Globus pallidus (tissue), 1 donor: Measurements from ENCODE around the gene UBE2E2.
A peak's percentile ranks its signal among the peaks of the same experiment; 100 is the strongest.

Experiments used
- DNase-seq: peaks from one replicate; pipeline ENCODE4 v3.0.0-alpha.2; 2015; ENCODE audit warnings: low spot score

UBE2E2 gene

GRCh38 chr3:23537101-23537551 is 334.0 kb downstream of the UBE2E2 start:
- no peak for DNase-seq

GRCh38 chr3:23539185-23539584 is 336.1 kb downstream of the UBE2E2 start:
- DNase-seq = no peak

- no peak for DNase-seq
Measured at GRCh38 chr3:23540600-23540999, 337.5 kb downstream of the UBE2E2 start.

GRCh38 chr3:23542079-23542478 is 339.0 kb downstream of the UBE2E2 start:
- DNase-seq = no peak

- no peak for DNase-seq
Measured at GRCh38 chr3:23546181-23546580, 343.1 kb downstream of the UBE2E2 start.

- no peak for DNase-seq
Measured at GRCh38 chr3:23547905-23548650, 345.0 kb downstream of the UBE2E2 start.

GRCh38 chr3:23548706-23549105 is 345.6 kb downstream of the UBE2E2 start:
- no peak for DNase-seq

- DNase-seq = no peak
Measured at GRCh38 chr3:23549148-23549910, 346.2 kb downstream of the UBE2E2 start.

GRCh38 chr3:23550402-23550801 is 347.3 kb downstream of the UBE2E2 start:
- no peak for DNase-seq

GRCh38 chr3:23552506-23552905 is 349.4 kb downstream of the UBE2E2 start:
- no peak for DNase-seq

GRCh38 chr3:23553353-23553752 is 350.2 kb downstream of the UBE2E2 start:
- no peak for DNase-seq

GRCh38 chr3:23565041-23565775 is 362.1 kb downstream of the UBE2E2 start:
- no peak for DNase-seq

- DNase-seq = no peak
Measured at GRCh38 chr3:23566499-23566898, 363.4 kb downstream of the UBE2E2 start.

GRCh38 chr3:23567917-23568316 is 364.8 kb downstream of the UBE2E2 start:
- peak; percentile 9 for DNase-seq

GRCh38 chr3:23573827-23574226 is 370.7 kb downstream of the UBE2E2 start:
- DNase-seq = no peak

GRCh38 chr3:23574822-23575315 is 371.7 kb downstream of the UBE2E2 start:
- DNase-seq = no peak

GRCh38 chr3:23575697-23576096 is 372.6 kb downstream of the UBE2E2 start:
- DNase-seq = no peak

GRCh38 chr3:23576379-23576959 is 373.3 kb downstream of the UBE2E2 start:
- DNase-seq = no peak

GRCh38 chr3:23580096-23580713 is 377.1 kb downstream of the UBE2E2 start:
- no peak for DNase-seq

GRCh38 chr3:23583980-23584740 is 381.0 kb downstream of the UBE2E2 start:
- DNase-seq = no peak

GRCh38 chr3:23587513-23587912 is 384.4 kb downstream of the UBE2E2 start:
- no peak for DNase-seq
